ENCODE measurements around the gene SLAIN1.

Gene SLAIN1

DNA sequence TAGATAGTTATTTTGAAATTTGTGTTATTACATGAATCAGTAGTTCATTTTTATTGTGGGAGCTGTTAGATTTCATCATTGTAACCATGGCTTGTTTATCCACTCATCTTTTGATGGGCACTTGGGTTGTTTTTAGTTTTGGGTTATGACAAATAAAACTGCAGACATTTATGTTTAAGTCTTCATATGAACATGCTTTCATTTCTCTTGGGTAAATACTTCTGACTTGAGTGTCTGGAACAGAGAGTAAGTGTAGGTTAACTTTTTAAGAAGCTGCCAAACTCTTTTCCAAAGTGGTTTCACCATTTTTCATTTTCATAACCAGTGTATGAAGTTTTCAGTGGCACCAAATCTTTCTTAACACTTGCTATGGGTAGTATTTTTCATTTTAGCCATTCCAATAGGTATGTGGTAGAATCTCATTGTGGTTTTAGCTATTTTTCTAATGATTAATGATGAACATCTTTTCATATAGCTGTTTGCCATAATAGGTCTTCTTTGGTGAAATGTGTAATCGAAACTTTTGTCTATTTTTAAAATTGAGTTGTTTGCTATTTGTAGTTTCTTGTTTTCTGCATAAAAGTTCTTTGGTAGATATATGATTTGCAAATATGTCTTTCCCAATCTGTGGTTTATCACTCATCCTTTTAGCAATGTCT, 17.9 kb downstream of the SLAIN1 start:
- no peak for DNase-seq

DNA sequence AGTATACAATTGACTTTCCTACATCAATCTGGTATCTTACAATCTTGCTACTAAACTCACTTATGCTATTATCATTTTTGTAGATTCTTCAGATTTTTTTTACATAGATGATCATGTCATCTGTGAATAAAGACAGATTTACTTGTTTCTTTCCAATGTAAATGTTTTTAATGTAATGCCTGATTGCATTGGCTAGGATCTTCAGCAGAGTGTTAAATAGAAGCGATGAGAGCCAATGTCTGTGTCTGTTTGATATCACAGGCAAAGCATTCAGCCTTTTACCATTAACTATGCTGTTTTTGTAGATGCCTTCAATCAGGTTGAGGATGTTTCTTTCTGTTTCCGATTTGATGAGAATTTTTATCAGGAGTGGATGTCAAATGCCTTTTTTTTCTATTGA, 19.2 kb downstream of the SLAIN1 start:
- no peak for DNase-seq

DNA sequence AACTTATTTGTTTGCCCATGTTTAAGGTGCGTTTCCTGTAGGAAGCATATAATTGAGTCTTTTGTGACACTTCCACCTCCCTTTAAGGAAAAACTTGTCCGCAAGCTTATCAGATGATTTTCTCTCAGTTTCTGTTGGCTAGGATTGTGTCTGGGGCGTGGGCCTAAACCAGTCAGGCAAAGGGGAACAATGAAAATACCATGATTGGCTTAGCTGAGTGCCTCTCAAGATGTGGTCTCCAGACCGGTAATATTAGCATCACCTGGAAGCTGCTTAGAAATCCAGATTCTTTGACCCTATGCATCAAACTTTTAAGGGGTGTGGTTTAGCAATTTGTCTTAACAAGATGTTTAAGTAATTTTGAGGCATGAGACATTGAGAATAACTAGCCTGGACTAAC, 20.0 kb downstream of the SLAIN1 start:
- DNase-seq: no peak

DNA sequence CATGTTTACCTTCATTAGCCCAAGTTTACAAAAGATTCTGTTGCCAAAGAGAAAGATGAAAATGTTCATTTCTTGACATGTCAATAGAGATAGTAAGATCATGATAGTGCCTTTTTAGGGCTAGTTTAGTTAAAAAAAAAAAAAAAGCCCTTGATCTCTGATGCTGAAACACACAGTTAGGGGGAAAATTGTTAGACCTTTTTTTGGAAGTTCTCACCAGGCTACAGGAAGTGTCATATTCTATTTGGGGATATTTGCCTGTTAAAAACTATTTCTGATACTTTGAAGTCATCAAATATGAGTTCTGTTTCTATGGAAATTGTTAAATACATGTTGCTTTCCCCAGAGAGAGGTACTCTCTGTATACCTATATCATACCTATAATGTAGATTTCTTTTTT, 21.6 kb downstream of the SLAIN1 start:
- DNase-seq: no peak

DNA sequence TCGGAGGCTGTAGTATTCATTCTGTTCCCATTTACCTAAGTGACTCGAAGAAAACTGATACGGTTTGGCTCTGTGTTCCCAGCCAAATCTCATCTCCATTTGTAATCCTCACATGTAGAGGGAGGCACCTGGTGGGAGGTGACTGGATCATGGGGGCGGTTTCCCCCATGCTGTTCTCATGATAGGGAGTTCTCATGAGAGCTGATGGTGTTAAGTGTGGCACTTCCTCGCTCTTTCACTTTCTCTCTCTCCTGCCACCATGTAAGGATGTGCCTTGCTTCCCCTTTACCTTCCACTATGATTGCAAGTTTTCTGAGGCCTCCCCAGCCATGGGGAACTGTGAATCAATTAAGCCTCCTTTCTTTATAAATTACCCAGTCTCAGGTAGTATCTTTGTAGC, 23.5 kb downstream of the SLAIN1 start:
- DNase-seq: no peak

DNA sequence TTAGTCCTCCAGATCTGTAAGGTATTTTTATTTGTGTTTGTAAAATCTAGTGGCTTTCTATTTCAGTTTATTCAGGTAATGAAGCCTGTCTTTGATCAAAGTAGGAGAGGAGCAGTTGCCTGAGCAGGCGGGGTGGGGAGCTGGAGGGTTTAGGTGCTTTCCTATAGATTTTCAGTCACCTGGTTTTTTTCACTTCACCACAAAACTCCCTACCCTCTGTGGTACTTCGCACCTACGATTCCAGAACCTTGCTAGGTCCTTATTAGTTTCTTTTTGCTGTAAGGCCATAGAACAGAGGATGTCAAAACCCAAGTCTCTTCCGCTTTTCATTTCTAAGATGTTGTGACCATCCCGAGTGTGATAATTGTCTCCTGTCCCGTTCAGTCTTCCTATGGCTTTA, 26.6 kb downstream of the SLAIN1 start:
- DNase-seq: no peak

DNA sequence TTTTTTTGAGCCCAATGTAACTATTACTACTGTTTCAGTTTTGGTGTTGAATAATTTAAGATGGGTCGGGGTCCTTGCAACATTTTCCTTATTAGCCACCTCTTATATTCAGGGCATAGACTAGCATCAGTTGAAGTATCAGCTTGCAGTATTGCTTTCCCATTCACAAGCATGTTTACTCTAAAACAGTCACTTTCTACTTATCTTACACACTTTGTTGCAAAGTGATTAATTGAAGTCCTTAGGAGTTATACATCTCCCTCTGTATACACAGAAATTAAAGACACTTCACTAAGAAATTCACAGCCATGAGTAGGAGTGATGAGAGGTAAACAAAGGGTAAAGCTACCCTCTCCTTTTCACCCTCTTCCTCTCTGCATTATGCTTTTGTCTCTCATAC, 27.6 kb downstream of the SLAIN1 start:
- DNase-seq: no peak

DNA sequence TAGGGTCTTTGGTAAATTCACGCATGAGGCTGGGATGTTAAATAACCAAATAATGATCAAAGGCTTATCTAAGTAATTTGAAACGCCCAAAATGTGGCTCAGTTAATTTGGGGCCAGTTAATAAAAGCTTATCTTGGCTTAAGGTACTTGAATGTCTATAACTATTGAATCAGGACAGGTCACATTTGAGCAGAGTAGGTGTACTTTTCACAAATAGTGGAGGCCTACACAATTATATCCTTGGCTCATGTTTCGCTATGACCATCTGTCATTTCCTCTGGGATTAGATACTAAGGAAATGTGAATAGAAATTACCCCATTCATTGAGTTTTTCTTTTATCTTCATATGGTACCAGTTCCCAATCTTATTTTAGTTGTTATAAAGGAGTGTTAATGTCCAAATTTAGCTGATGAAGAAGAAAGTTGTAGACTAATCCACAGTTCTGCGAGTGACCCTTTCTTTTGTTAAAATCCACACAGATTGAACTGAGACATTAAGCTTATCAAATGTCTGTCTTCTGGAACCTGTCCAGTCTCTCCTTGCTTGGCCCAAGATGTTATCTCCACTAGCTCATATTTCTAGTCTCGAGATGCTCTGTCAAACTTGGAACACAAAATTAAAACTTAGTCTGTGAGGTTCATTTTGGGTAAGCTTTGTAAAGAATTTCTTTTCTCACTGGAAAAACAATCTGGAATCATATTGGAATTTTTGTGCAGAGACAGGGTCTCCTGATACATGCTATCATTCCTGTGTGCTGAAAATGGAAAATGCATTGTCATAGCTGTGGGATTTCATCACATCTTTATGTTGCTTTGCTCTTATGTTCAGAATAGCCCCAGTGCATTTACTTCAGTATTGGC, 31.0 kb downstream of the SLAIN1 start:
- DNase-seq: no peak

DNA sequence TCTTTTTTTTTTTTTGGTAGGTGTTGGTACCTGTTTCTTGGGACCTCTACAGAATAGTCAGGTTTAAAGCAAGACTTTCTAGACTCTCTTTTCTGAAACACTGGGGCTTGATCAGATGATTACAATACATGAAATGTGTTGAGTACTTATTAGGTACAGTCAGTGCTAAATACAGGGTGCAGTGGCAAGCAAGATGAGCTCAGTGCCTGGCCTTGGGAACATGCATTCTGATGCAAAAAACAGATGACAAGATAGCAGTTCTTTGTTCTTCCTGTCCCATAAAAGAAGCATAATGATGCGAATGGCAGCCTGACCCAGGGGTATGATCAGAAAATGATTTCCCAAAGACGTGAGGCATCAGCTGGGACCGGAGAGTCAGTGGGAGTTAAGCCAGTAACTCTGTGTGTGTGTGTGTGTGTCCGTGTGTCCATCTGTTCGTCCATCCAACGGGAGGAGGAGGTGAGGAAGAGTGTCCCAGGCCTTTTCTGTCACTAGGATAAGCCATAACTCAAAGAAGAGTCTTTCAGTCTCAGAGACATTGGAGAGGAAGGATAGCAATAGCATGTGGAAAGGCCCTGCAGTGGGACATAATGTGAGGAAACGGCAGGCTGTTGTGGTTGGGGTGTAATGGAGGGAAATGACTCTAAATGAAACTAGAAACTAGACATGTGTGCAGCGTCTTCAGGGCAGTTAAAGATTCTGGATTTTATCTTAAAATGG, 32.2 kb downstream of the SLAIN1 start:
- DNase-seq: no peak

DNA sequence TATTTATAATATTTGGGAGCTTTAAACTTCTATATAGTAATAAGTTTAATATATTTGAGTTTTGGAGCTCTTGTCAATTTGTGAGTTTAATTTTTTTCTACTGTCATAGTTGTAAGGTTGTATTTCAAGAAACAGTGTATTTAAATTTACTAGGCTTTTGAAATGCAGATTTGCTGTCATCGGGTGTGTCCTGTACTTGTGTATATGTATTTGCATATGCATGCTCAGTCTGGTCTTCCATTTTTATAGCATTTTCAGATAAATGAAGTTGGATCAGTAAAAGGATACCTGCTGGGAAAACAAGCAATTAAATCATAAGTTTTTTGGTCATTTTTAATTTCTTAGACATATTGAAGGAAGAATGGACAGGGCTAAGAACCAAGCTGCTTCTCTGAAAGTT, 33.1 kb downstream of the SLAIN1 start:
- DNase-seq: no peak

DNA sequence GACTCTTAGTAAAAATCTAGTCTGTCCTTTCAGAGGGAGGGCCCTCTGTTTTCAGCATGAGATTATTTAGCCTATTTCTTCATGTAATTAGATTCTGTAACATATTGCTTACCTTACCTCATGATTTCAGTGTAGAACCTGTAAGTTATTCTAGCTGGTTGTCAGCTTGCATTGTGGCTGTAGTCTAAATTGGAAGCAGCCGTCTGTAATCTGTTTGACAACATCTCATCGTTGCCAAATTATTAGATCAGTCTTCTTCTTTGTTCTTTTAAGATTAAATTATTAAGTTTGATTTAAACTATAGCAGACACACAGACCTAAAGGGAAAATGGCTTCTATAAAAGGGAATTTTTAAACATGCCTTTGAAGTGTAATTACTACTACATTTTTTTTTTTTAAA, 34.8 kb downstream of the SLAIN1 start:
- DNase-seq: no peak

DNA sequence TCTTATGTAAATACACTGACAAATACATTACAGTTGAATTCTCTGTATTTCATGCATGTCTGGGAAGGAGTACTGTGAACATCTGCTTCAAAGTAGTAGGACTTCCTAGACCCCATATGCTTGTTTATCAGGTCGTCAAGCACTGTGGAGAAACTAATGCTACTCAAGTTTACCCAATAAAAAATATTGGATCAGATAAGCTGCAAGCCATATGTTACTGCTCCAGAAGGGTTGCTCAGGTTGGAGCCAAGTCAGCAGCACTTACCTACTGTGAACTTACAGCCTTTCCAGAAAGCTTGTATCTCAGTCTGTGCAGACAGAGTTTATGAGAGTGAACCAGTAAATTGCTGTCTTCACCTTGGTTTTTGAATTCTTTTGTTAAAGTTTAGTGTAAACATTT, 36.2 kb downstream of the SLAIN1 start:
- DNase-seq: no peak

DNA sequence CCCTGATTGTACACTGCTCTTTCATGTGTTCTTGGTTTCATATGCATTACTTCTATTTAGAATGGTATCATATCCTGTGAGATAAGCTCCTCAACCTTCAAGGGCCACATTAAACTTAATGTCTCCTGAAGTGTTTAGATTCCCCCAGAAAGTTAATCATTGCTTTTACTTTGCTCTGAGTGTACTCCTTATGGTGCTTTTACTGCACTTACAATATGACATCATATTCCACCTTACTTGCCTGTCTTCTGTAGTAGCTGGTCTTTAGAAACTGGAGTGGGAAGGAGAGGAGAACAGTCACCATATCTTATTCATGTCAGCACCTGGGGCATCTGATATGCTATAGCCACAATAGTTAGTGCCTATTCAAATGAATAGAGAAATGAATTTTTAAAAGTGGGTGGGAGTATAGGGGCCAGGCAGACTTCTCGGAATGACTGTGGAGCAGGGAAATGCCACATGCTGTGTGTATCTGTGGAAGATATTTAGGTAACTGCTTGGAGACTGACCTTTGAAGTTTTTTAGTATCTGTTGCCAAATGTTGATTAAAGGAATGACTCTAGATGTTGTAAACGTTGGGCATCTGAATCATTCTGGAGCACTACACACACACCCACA, 40.2 kb downstream of the SLAIN1 start:
- no peak for DNase-seq

DNA sequence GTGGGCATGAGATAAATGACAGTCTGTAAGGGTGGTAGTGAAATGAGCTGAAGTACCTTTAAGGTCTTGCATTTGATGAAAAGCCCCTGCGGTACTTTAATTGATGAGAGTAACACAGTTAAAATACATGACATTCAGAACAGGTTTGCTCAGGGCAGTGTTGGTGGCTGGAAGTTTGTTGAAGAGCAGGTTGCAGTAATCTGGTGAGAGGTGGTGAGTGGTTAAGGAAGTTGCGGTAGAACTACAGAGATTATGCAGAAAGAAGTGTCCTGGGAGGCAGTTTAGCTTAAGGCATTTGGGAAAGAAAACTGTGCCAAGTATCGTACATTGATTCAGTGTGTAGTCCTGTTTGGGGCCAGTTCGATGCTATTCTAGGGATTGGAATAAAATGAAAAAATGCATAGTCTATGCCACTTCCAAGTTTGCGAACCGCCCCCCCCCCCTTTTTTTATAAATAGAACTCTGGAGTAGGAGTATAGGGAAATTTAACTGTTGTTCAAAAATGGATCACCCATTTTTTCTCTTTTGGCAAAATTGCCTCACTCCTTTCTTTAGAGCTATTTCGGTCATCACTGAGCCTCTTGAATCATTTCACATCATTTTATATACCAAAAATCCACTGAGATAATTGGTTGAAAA, 42.7 kb downstream of the SLAIN1 start:
- no peak for DNase-seq

DNA sequence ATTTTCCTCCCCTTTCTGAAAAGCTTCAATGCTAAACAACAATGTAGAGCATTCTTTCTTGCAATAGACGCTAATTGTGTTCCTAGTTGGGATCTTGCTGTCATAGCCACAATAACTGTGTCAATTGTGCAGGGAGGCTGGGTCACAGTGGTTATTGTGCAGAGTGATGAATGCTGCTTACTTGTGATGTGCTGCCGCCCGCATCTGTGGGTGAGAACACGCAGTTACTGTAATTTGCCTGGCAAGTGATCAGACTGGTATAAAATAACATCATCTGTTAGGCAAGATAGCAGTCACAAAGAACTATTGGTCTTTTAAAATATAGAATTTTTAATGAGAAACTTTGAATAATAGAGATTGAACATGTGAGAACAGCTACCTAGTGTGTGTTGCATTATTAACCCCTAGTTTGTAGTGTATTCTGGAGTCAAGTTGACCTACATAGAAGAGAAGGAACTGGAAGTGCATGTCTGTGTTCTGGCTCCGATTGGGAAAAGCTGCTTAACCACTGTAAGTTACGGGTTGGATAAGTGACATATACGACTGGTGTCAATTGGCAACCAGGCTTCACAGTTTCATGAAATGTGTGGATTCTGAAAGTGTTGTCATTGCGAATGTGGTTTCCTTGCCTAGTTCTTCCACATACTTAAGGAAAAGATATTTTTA, 43.6 kb downstream of the SLAIN1 start:
- DNase-seq: peak; percentile 77

DNA sequence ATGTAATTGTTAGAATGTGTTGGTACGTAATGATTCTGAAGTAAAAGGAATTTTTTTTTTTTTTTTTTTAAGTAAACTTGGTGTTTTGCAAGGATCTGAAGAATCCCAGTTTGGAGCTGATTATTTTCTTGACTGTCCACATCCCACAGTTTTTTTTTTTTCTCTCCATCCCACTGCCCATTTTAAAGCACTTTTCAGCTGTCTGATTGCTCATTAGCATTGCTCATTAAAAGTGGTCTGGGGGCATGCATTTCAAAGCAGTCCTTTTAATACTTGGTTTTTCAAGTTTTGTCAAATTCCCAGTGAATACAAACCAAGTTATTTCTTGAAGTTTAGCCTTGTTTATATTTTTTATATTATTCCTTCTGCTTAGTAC, 44.1 kb downstream of the SLAIN1 start:
- DNase-seq: peak; percentile 23

DNA sequence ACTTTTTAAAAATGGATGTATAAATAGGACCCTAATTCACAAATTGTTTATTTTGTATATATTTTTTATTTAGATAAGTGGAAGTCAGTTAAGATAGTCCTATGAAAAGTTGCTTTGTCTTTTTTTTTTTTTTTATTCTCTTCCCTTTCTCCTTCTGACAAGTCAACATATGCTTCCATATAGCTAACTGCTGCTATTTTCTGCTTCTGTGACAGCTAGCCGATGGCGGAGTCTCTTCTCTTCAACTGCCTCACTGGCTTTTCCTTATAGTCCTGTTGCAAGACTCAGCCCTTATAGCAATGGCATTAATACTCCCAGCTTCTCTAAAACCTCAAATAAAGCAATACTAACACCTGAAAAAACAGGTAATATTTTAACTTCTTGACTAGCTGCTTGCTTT, 45.3 kb downstream of the SLAIN1 start:
- DNase-seq: no peak

DNA sequence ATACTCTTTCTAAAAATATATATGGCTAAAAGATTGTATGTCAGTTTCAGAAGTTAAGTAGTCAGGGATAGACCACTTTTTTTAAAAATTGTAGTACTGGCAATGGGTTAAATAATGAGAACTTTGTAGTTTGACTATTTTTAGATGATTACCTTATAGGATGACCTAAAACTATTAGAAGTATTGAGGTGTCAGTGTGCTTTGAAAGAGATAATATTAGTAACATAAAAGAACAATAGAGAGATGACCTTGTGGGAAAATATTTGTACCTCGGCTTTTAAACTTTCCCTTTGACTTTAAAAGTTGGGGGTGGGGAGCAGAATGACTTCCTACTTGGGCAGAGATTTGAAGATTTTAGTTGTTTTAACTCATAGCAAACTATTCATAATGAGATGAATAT, 48.3 kb downstream of the SLAIN1 start:
- no peak for DNase-seq

DNA sequence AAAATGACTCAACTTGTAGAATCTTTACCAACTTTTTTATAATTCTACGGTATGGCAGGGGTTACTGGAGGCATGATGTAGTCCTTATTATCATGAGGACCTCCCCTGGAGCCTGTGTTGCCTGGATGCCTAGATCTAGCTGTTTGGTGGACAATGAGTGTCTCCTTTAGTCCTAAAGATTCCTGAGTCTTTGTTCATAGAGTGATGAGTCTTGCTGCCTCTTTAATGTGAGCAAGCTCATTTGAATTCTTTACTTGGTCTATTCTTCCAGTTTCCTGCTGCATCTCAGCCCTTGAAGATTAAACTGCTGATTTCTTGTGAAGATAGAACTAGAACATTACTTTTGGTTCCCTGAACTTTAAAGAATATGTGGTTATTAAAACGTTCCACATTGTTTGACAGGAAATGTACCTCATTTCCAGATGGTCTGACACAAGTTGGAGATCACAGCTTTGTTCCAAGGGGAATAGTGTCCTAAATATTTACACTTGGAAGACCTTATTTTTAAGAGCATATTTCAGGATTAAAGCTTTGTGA, 51.9 kb downstream of the SLAIN1 start:
- peak; percentile 59 for DNase-seq

DNA sequence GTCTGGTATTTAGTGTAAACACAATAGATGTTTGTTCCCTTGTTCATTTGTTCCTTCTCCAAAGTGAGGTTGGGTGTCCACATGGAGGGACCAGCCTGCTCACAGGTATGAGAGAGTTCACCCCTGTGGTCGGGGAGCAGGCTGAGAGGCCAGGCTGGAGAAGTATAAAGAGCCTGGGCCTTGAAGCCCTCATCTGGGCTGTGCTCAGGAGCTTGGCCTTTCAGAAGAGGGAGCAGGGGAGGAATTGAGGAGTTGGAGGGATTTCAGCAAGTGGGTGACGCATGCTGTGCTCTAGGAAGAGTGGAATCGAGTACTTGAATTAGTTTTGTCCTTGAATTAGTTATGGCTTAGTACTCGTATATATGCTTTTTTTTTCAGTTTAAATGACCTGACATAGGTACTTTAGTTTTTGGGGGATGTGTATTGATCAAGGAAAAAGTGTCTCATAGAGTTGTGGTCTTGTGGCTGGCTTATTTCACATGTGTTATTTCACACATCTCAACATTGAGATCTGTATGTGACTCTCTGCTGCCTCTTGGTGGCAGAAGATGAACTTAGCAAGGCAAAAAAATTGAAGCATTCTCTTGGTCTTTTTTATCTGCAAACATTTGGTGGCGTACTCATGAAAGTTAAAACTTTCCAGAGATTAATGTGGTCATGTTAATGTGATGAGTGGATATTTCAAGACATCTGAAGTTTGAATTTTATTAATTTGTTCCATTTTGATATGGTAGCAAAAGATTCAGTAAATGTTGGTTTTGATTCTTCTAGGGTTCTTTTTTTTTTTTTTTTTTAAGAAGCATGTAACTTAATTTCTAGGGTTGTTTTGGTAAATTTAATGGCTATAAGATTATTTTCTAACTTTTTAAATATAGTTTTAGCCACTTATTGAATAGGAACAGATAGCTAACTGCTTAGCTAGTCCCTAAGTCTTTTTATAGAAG, 54.3 kb downstream of the SLAIN1 start:
- DNase-seq: peak; percentile 86

DNA sequence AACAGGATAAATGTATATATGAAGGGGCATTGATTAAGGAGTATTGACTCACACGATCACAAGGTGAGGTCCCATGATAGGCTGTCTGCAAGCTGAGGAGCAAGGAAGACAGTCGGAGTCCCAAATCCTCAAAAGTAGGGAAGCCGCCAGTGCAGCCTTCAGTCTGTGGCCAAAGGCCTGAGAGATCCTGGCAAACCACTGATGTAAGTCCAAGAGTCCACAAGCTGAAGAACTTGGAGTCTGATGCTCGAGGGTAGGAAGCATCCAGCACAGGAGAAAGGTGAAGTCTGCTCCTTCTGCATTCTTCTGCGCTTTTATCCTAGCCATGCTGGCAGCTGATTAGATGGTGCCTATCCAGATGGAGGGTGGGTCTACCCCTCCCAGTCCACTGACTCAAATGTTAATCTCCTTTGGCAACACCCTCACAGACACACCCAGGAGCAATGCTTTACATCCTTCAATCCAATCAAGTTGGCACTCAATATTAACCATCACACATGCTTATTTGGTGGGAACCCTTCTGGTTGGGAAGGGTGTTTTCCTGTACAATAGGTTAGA, 55.1 kb downstream of the SLAIN1 start:
- no peak for DNase-seq

Measured in eye (tissue), 1 donor.